ENCODE measurements around the gene DBP. TPM values are rescaled to one million over a fixed set of nuclear protein-coding genes. Genes with fewer than 3 reads are reported as not detected.

The DBP gene
- total RNA-seq, 1 donor from 2014 or later, result 2.9 TPM

DNA sequence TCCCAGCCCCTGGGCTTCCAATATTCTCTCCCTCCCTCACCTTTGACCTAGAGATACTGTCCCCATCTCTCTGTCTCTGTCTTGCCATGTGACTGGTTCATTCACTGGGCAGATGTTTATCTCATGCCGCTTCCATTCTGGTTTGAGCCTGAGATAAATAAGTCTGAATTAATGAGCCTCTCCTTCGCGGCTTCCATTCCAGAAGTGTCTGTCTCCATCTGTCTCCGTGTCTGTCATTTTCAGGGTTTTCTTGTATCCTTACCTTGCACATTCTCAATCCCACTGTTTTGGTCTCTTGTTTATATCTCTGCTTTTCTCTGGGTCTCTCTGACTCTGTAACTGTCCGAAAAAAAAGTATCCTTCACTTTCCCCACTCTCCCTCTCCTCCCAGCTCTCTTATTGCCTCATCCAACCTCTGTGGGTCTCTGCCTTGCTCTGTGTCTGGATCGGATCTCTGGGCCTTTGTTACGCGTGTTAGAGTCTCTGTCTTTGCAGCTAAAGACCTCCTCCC lies 13.6 kb downstream of the DBP start:
- peak overlapping the region; percentile 100 for H3K27ac Mint-ChIP-seq (ENCODE audit: unreplicated experiment)
- H3K9me3 Mint-ChIP-seq (ENCODE audit: unreplicated experiment), result peaks cover 19% of the 10 kb centered on the region
- TF ChIP-seq, protein P1, sequence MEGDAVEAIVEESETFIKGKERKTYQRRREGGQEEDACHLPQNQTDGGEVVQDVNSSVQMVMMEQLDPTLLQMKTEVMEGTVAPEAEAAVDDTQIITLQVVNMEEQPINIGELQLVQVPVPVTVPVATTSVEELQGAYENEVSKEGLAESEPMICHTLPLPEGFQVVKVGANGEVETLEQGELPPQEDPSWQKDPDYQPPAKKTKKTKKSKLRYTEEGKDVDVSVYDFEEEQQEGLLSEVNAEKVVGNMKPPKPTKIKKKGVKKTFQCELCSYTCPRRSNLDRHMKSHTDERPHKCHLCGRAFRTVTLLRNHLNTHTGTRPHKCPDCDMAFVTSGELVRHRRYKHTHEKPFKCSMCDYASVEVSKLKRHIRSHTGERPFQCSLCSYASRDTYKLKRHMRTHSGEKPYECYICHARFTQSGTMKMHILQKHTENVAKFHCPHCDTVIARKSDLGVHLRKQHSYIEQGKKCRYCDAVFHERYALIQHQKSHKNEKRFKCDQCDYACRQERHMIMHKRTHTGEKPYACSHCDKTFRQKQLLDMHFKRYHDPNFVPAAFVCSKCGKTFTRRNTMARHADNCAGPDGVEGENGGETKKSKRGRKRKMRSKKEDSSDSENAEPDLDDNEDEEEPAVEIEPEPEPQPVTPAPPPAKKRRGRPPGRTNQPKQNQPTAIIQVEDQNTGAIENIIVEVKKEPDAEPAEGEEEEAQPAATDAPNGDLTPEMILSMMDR (IDR thresholded peaks at IDR 0.05; ENCODE audit: partially characterized antibody, unreplicated experiment), result no peak
- H3K4me1 Mint-ChIP-seq (ENCODE audit: low read depth, unreplicated experiment), result peaks cover 28% of the 10 kb centered on the region
- peaks cover 11% of the 10 kb centered on the region for H3K27me3 Mint-ChIP-seq (ENCODE audit: unreplicated experiment)
- DNase-seq, result no peak
- H3K4me3 Mint-ChIP-seq (ENCODE audit: unreplicated experiment), result peak overlapping the region; percentile 98
- H3K36me3 Mint-ChIP-seq (ENCODE audit: unreplicated experiment), result no peaks in the 10 kb centered on the region

DNA sequence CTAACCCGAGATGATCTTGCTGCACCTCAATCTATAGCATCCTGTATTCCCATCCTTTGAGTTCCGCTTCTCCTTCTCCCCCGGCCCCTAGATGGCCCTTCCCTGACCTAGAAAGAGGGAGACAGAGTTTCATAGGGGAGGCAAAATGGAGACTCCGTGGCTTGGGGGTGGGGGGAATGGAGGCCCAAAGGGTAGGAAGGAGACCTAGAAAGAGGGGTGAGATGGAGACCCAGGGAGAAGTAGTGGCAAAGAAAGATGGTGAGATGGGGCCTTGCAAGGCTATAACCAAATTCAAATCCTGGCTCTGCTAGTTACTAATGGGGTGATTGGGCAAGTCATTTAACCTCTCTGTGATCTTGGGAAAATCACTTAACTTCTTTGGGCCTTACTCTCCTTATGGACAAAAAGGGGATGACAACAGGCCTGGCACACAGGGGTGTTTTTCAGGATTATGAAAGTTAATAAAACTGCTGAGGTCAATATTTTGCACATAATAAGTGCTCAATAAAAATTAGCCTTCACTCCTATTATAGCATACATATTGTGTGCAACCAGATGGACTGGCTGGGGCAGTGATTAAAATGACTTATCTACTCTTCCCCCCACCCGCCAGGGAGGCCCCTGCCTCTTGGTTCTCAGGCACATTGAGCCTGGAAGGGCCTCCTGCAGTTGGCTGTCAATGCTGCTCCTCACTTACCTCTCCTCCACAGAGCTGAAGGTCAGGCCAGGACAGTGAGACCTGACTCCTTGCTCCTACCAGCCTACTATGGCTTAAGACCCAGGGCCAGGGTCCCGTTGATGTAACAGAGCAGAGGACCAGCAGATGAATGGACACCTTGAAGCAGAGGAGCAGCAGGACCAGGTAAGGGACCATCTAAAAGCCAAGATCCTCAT lies 17.2 kb downstream of the DBP start:
- TF ChIP-seq, protein P1 (IDR thresholded peaks at IDR 0.05; ENCODE audit: partially characterized antibody, unreplicated experiment), result no peak
- Mint-ChIP-seq H3K27ac (ENCODE audit: unreplicated experiment) (peak overlapping the region; percentile 96), H3K4me1 (ENCODE audit: low read depth, unreplicated experiment) (peaks cover 26% of the 10 kb centered on the region), H3K9me3 (ENCODE audit: unreplicated experiment) (peaks cover 15% of the 10 kb centered on the region), H3K27me3 (ENCODE audit: unreplicated experiment) (peaks cover 14% of the 10 kb centered on the region), H3K4me3 (ENCODE audit: unreplicated experiment) (peak overlapping the region; percentile 95), H3K36me3 (ENCODE audit: unreplicated experiment) (no peaks in the 10 kb centered on the region)
- no peak for DNase-seq

- H3K36me3 Mint-ChIP-seq (ENCODE audit: unreplicated experiment), result no peaks in the 10 kb centered on the region
Observed at GRCh38 chr19:48618916-48619691, 18.1 kb downstream of the DBP start, which contains the start of the genes RPL18 and SPHK2. Gene RPL18 (minus strand): TSS chr19:48619178. CDS start chr19:48619143, 35 bp downstream. Gene SPHK2 (plus strand): TSS chr19:48619506. CDS start chr19:48620515, 1,009 bp downstream.

DNA sequence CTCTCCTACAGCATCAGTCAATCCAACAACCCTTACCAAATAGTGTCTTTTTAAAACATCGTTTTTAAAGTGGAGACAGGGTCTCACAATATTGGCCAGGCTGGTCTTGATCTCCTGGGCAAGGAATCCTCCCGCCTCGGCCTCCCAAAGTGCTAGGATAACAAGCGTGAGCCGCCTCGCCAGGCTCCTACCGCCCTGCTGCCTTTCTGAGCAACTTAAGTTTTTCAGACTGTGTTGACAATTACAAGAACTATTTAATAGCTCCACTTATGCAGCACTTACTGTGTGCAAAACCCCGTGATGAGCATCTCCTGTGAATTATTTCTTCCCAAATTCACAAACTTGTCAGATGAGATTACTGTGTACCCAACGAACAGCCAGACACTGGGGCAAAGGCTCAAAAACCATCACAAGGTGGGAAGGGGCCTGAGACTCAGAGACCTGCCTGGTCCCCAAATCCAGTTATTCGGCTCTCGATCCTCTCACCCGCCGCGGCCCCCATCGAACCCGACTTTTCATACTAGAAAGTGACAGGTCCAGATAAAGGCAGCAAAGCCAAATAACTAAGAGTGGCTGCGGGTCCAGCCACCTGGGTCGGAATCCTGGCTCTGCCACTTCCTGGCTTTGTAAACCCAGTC lies 18.8 kb downstream of the DBP start:
- Mint-ChIP-seq H3K27ac (ENCODE audit: unreplicated experiment) (peak overlapping the region; percentile 96), H3K9me3 (ENCODE audit: unreplicated experiment) (peaks cover 9% of the 10 kb centered on the region), H3K4me3 (ENCODE audit: unreplicated experiment) (peak overlapping the region; percentile 95), H3K4me1 (ENCODE audit: low read depth, unreplicated experiment) (peaks cover 22% of the 10 kb centered on the region), H3K36me3 (ENCODE audit: unreplicated experiment) (no peaks in the 10 kb centered on the region), H3K27me3 (ENCODE audit: unreplicated experiment) (peaks cover 11% of the 10 kb centered on the region)
- TF ChIP-seq, protein P1 (IDR thresholded peaks at IDR 0.05; ENCODE audit: partially characterized antibody, unreplicated experiment), result no peak
- no peak for DNase-seq

More at GRCh38 chr19:48618916-48619691, 18.1 kb downstream of the DBP start, which contains the start of the genes RPL18 and SPHK2:
- peaks cover 15% of the 10 kb centered on the region for H3K9me3 Mint-ChIP-seq (ENCODE audit: unreplicated experiment)
- H3K4me3 Mint-ChIP-seq (ENCODE audit: unreplicated experiment), result peak within 1 kb of the TSS; percentile 95
- TF ChIP-seq, protein P1 (IDR thresholded peaks at IDR 0.05; ENCODE audit: partially characterized antibody, unreplicated experiment), result no peak
- peak within 1 kb of the TSS; percentile 96 for H3K27ac Mint-ChIP-seq (ENCODE audit: unreplicated experiment)
- H3K4me1 Mint-ChIP-seq (ENCODE audit: low read depth, unreplicated experiment), result peaks cover 27% of the 10 kb centered on the region
- peaks cover 16% of the 10 kb centered on the region for H3K27me3 Mint-ChIP-seq (ENCODE audit: unreplicated experiment)
- DNase-seq, result peak; percentile 95
